ENCODE results near the gene AMBN.

AMBN gene

GRCh38 chr4:70600977-70601376, 8.9 kb downstream of the AMBN start:
- Histone ChIP-seq H3K27me3 (replicated peaks; ENCODE audit: control insufficient read depth, insufficient read depth, low read length) (no peaks in the 10 kb centered on the region), H3K36me3 (ENCODE audit: control insufficient read depth, insufficient read depth, low read length) (no peaks in the 10 kb centered on the region), H3K4me3 (replicated peaks; ENCODE audit: low read depth, low read length) (no peak overlapping the region)
- DNase-seq (ENCODE audit: extremely low read depth, insufficient read length) = no peak
- no peak for TF ChIP-seq CTCF (IDR thresholded peaks at IDR 0.05; ENCODE audit: insufficient read depth, low read length, poor library complexity, severe bottlenecking)

DNA sequence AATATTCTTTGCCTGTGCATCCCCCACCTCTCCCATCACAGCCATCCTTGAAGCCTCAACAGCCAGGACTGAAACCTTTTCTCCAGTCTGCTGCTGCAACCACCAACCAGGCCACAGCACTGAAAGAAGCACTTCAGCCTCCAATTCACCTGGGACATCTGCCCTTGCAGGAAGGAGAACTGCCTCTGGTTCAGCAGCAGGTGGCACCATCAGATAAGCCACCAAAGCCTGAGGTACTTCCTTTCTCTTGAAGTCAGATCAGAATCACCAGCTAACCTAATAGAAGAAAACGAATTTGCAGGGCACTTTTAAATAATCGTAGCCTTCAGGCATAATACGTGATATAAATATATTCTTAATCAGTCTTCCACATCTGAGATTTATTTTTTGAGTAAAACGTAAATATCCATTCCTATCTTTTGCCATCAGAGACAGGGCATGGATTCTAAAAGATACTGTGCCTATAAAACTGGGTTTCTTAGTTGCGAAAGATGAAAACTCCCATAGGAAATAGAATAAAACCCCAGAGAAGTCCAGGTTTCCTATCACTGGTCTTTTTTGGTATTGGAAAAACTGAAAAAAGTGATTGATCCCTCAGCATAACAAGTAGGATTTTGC, 9.5 kb downstream of the AMBN start:
- Histone ChIP-seq H3K4me3 (replicated peaks; ENCODE audit: low read depth, low read length) (no peak overlapping the region), H3K36me3 (ENCODE audit: control insufficient read depth, insufficient read depth, low read length) (no peaks in the 10 kb centered on the region), H3K27me3 (replicated peaks; ENCODE audit: control insufficient read depth, insufficient read depth, low read length) (no peaks in the 10 kb centered on the region)
- peak; percentile 47 for DNase-seq (ENCODE audit: extremely low read depth, insufficient read length)
- TF ChIP-seq CTCF (IDR thresholded peaks at IDR 0.05; ENCODE audit: insufficient read depth, low read length, poor library complexity, severe bottlenecking) = peak; percentile 85

DNA sequence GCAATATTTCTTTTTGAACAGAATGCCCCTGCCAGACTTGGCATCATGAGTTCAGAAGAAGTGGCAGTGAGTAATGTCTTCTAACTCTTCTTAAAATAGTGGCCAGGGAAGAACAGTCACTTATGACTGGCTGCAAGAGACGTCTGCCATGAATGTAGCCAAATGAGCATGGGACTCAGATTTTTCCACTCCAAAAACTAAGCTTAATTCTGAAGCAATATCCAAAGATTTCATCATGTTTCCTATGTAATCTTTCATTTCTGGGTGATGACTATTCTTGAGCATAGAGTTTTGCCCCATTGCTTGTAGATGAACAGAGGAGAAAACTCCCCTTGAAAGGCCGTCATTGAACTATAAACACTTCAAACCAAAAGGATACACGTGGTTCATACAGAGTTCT, 11.8 kb downstream of the AMBN start:
- no peak for TF ChIP-seq CTCF (IDR thresholded peaks at IDR 0.05; ENCODE audit: insufficient read depth, low read length, poor library complexity, severe bottlenecking)
- Histone ChIP-seq H3K4me3 (replicated peaks; ENCODE audit: low read depth, low read length) (no peak overlapping the region), H3K27me3 (replicated peaks; ENCODE audit: control insufficient read depth, insufficient read depth, low read length) (no peaks in the 10 kb centered on the region), H3K36me3 (ENCODE audit: control insufficient read depth, insufficient read depth, low read length) (no peaks in the 10 kb centered on the region)
- DNase-seq (ENCODE audit: extremely low read depth, insufficient read length) = no peak

- DNase-seq (ENCODE audit: extremely low read depth, insufficient read length) = no peak
- H3K36me3 ChIP-seq (ENCODE audit: control insufficient read depth, insufficient read depth, low read length) = no peaks in the 10 kb centered on the region
- TF ChIP-seq CTCF (IDR thresholded peaks at IDR 0.05; ENCODE audit: insufficient read depth, low read length, poor library complexity, severe bottlenecking) = no peak
- H3K4me3 ChIP-seq (replicated peaks; ENCODE audit: low read depth, low read length) = no peak overlapping the region
- no peaks in the 10 kb centered on the region for H3K27me3 ChIP-seq (replicated peaks; ENCODE audit: control insufficient read depth, insufficient read depth, low read length)
These were observed 14.4 kb downstream of the AMBN start for GRCh38 chr4:70606459-70606858.

DNA sequence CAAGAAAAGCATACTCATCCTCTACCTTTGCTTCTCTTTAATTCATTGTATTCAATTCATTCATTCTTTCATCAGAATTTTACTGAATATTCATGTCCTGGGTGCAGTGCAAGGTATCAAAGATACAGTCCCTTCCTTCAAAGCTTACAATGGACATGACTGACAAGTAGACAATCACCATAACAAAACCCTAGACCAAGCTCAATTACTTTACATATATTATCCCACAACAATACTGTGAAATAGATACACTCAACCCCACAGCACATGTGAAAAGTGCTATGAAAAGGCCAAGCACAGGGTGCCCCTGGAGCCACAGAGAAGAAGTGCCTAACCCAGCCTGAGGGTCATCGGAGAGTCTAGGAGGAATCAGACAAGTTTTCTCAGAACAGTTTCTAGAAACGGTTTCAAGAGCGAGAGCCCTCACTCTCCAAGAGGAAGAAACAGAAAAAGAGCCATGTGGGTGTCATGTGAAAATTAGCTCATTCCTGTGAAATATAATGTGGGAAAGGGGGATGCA, 15.3 kb downstream of the AMBN start:
- Histone ChIP-seq H3K27me3 (replicated peaks; ENCODE audit: control insufficient read depth, insufficient read depth, low read length) (no peaks in the 10 kb centered on the region), H3K4me3 (replicated peaks; ENCODE audit: low read depth, low read length) (no peak overlapping the region), H3K36me3 (ENCODE audit: control insufficient read depth, insufficient read depth, low read length) (no peaks in the 10 kb centered on the region)
- TF ChIP-seq CTCF (IDR thresholded peaks at IDR 0.05; ENCODE audit: insufficient read depth, low read length, poor library complexity, severe bottlenecking) = no peak
- no peak for DNase-seq (ENCODE audit: extremely low read depth, insufficient read length)

- DNase-seq (ENCODE audit: extremely low read depth, insufficient read length) = no peak
- H3K27me3 ChIP-seq (replicated peaks; ENCODE audit: control insufficient read depth, insufficient read depth, low read length) = no peaks in the 10 kb centered on the region
- H3K4me3 ChIP-seq (replicated peaks; ENCODE audit: low read depth, low read length) = no peak overlapping the region
- H3K36me3 ChIP-seq (ENCODE audit: control insufficient read depth, insufficient read depth, low read length) = no peaks in the 10 kb centered on the region
- TF ChIP-seq CTCF (IDR thresholded peaks at IDR 0.05; ENCODE audit: insufficient read depth, low read length, poor library complexity, severe bottlenecking) = no peak
These were observed 16.3 kb downstream of the AMBN start for GRCh38 chr4:70608324-70608723.
